Measurements from ENCODE around the gene PTPRD. TPM values are rescaled to one million over a fixed set of nuclear protein-coding genes. Genes with fewer than 3 reads are reported as not detected.

PTPRD gene
- total and polyA plus RNA-seq, 2 experiments from 2014 or later, result 11.5 to 58.0 TPM

- Mint-ChIP-seq H3K9me3 (no peaks in the 10 kb centered on the region), H3K27me3 (ENCODE audit: insufficient read depth, low read depth, poor library complexity) (no peaks in the 10 kb centered on the region), H3K27ac (peak overlapping the region; percentile 90), H3K4me1 (peaks cover 13% of the 10 kb centered on the region; the same call in 2 of the 3 replicates), H3K36me3 (ENCODE audit: low read depth) (no peaks in the 10 kb centered on the region), H3K4me3 (no peak overlapping the region)
- no peaks in the 10 kb centered on the region for H3K27me3 ChIP-seq (ENCODE audit: insufficient read depth)
- H3K4me2 ChIP-seq, result no peak overlapping the region
- DNase-seq (ENCODE audit: low spot score) (peak; percentile 61), ATAC-seq (peak; percentile 68)
- H3K79me2 ChIP-seq (replicated peaks; ENCODE audit: insufficient read depth), result no peaks in the 10 kb centered on the region
- no peak overlapping the region for H2AFZ ChIP-seq
- H3K4me1 ChIP-seq (ENCODE audit: insufficient read depth), result 0 out of 2 replicates have a peak, but pooled peaks cover 5% of the 10 kb centered on the region
- H3K4me3 ChIP-seq, result no peak overlapping the region
- no peaks in the 10 kb centered on the region for H3F3A ChIP-seq (replicated peaks; ENCODE audit: low read depth)
- peak overlapping the region; percentile 11 for H3K27ac ChIP-seq (ENCODE audit: low read depth)
- TF ChIP-seq ZNF331 (CRISPR knock-in tag; IDR thresholded peaks at IDR 0.05; ENCODE audit: low read depth) (no peak), ETS1 (IDR thresholded peaks at IDR 0.05) (no peak), STAT1 (IDR thresholded peaks at IDR 0.05; ENCODE audit: unreplicated experiment) (no peak), JUNB (IDR thresholded peaks at IDR 0.05; ENCODE audit: unreplicated experiment) (no peak), CREB1 (CRISPR knock-in tag; IDR thresholded peaks at IDR 0.05; ENCODE audit: low read depth) (no peak), REST (IDR thresholded peaks at IDR 0.05; ENCODE audit: unreplicated experiment) (no peak), ZNF114 (CRISPR knock-in tag; IDR thresholded peaks at IDR 0.05) (no peak), EZH2 (IDR thresholded peaks at IDR 0.05; ENCODE audit: low read depth, unreplicated experiment) (no peak), NANOG (IDR thresholded peaks at IDR 0.05; ENCODE audit: borderline replicate concordance) (no peak)
- H3K9me2 ChIP-seq (ENCODE audit: insufficient read depth), result no peaks in the 10 kb centered on the region
- H3K36me3 ChIP-seq (ENCODE audit: insufficient read depth), result no peaks in the 10 kb centered on the region
- H4K20me1 ChIP-seq (replicated peaks; ENCODE audit: insufficient read depth), result no peaks in the 10 kb centered on the region
Observed at GRCh38 chr9:8876303-8876702, 1736.5 kb downstream of the PTPRD start.

- no peak overlapping the region for H3K4me3 ChIP-seq
- no peak overlapping the region; the same call in 1 of the 2 replicates for H3K27ac Mint-ChIP-seq
- no peak for ATAC-seq
- peaks cover 13% of the 10 kb centered on the region; the same call in 2 of the 3 replicates for H3K4me1 Mint-ChIP-seq
- H3K4me1 ChIP-seq (ENCODE audit: insufficient read depth), result 0 out of 2 replicates have a peak, but pooled peaks cover 5% of the 10 kb centered on the region
- H3K79me2 ChIP-seq (replicated peaks; ENCODE audit: insufficient read depth), result no peaks in the 10 kb centered on the region
- H3K27me3 Mint-ChIP-seq (ENCODE audit: insufficient read depth, low read depth, poor library complexity), result no peaks in the 10 kb centered on the region
- no peak overlapping the region for H2AFZ ChIP-seq
- H3K9me2 ChIP-seq (ENCODE audit: insufficient read depth), result no peaks in the 10 kb centered on the region
- H3F3A ChIP-seq (replicated peaks; ENCODE audit: low read depth), result no peaks in the 10 kb centered on the region
- H3K4me2 ChIP-seq, result no peak overlapping the region
- H4K20me1 ChIP-seq (replicated peaks; ENCODE audit: insufficient read depth), result no peaks in the 10 kb centered on the region
- H3K36me3 ChIP-seq (ENCODE audit: insufficient read depth), result no peaks in the 10 kb centered on the region
- no peaks in the 10 kb centered on the region for H3K27me3 ChIP-seq (ENCODE audit: insufficient read depth)
- no peak overlapping the region for H3K27ac ChIP-seq (ENCODE audit: low read depth)
- no peaks in the 10 kb centered on the region for H3K36me3 Mint-ChIP-seq (ENCODE audit: low read depth)
- H3K9me3 Mint-ChIP-seq, result no peaks in the 10 kb centered on the region
- no peak for DNase-seq (ENCODE audit: low spot score)
- no peak overlapping the region for H3K4me3 Mint-ChIP-seq
- no peak for TF ChIP-seq NANOG (IDR thresholded peaks at IDR 0.05; ENCODE audit: borderline replicate concordance)
- TF ChIP-seq POLR2AphosphoS5 (IDR thresholded peaks at IDR 0.05; ENCODE audit: low read depth), result no peak
- TF ChIP-seq JUNB (IDR thresholded peaks at IDR 0.05; ENCODE audit: unreplicated experiment), result no peak
- TF ChIP-seq ZNF462 (CRISPR knock-in tag; IDR thresholded peaks at IDR 0.05), result no peak
- TF ChIP-seq EZH2 (IDR thresholded peaks at IDR 0.05; ENCODE audit: low read depth, unreplicated experiment), result no peak
- no peak for TF ChIP-seq EZH2phosphoT487 (IDR thresholded peaks at IDR 0.05; ENCODE audit: unreplicated experiment)
Observed at GRCh38 chr9:8874482-8874881, 1738.3 kb downstream of the PTPRD start.
